HT-29 (cell line): ENCODE data around the gene TXK. TPM values are rescaled to one million over a fixed set of nuclear protein-coding genes. Genes with fewer than 3 reads are reported as not detected.

Experiments used
- DNase-seq: peaks from one replicate; pipeline ENCODE4 v3.0.0-alpha.2; 2015; ENCODE audit warnings: low spot score
- total RNA-seq: library from RNA; depleted of rRNA; stranded (reverse); fragments of >200 nt; shearing (Covaris generic); gene quantifications from 2 replicates; pipeline ENCODE4 v1.2.3, GENCODE V29; 2014

The TXK gene
- total RNA-seq, 1 experiment from 2014 or later, result 1.7 TPM

DNA sequence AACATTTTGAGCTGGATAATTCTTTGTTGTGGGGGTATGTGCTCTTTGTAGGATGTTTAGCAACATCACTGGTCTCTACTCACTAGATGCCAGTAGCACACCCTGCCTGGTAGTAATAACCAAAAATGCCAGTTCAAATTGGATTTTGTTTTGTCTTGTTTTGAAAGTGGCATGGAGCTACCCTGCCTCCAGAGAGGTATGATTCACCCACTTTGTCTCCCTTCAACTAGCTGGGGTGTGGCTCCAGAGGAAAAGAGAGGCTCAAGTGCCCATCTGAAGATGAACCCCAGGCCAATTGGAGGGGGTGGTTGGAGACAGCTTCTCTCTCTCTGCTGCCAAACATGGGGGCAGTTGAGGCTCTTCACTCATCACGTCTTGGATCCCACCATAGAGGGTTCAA lies 83.0 kb downstream of the TXK start:
- no peak for DNase-seq

DNA sequence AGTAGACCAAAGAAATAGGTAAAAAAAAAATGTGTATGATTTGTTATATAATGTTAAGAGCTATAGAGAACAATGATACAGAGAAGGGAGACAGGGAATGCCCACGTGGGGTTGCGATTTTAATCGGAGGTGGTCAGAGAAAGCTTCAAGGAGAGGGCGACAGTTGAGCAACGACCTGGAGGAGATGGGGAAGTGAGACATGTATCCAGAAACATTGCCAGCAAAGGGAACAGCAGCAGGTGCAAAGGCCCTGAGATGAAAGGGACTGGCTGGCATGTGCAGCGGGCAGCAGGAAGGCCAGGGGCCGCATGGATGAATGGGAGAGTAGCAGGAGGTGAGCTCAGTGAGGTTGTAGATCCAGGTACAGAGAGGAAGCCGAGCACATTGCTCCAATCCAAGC lies 84.6 kb downstream of the TXK start:
- DNase-seq, result no peak

DNA sequence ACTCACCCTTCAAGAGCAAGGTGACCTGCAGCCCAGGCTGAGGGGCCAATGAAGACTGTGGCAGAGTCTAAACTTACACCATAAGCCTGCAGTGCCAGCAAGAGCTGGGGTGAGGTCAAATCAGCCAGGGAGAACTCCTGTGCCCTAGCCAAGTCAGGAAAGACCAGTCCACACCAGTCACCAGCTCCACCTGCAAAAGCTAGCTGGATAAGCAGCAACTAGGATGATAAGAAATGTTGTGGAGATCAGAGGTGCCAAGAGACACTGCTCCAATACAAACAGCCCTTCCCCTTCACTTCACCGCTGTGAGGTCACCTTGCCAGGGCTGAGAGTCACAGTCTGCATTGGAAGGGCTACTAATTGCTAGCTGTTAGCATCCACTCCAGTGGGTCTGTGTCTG lies 86.2 kb downstream of the TXK start:
- peak; percentile 46 for DNase-seq

DNA sequence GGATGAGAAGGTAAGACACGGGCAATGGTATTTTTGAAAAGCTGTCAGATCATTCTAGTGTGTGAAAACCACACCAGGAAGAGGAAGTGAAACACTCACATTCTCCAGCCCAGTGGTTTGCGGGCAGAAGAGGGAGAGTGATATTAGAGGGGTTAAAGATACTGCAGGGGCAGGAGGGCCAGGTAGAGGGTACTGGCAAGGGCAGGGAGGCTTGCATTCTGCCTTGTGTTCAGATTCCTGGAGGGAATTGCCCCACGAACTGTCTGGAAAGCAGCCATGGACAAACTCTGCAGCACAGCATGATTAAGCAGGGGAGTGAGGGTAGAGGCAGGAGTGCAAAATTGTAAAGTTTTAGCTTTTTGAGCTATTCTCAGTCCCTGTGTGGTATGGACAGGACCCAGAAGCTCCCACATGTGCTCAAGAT lies 86.6 kb downstream of the TXK start:
- DNase-seq, result peak; percentile 39

DNA sequence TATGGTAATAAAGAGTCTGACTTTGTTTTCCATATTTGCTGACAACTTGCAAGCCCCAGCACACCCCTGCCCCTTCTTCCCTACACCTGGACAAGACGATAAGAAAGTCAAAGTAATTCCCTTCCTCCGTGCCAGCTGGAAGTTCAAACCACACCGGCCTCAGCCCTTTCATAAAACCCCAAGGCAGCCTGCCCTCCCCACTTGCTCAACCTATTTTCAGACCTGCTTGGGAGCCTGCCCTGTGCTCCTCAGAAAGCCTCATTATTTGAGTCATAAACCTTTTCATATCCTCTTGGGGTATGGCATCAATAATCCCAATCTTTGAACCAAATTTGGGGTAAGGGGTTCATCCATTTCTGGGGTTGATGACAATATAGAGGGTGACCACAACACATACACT lies 88.0 kb downstream of the TXK start:
- DNase-seq, result no peak

DNA sequence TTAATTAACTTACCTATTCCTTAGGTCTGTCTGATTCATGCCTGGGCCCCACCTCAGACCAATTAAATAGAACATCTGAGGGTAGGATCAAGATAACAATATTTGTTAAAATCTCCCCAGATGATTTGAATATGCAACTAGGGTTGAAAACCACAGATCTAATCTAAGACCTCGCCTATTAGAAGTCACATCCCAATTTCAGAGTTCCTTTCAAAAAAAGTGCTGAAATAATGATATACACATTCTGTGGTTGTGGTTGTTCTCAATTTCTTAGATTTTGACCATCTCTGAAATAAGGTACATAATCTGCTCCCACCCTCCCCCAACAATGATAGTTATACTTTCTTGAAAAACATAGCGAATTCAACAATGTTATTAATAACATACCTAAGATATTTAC lies 89.8 kb downstream of the TXK start:
- no peak for DNase-seq

DNA sequence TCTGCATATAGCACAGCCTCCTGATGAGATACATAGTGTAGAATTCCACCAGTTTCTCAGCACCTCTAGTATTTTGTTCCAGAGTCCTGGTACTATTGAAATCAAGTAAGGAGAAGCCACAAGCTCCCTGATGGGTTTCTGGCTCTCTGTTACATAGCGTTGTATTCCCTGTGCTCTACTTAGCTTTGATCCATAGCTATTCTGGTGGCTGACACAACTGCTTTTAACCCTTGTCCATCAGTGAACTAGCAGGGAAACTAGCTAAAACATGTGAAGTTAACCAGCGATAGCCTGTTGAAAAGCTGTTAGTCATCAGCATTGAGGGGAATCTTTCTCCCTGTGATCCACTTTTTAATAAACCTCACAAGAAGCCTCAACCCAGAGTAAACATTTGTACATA lies 90.5 kb downstream of the TXK start:
- no peak for DNase-seq

DNA sequence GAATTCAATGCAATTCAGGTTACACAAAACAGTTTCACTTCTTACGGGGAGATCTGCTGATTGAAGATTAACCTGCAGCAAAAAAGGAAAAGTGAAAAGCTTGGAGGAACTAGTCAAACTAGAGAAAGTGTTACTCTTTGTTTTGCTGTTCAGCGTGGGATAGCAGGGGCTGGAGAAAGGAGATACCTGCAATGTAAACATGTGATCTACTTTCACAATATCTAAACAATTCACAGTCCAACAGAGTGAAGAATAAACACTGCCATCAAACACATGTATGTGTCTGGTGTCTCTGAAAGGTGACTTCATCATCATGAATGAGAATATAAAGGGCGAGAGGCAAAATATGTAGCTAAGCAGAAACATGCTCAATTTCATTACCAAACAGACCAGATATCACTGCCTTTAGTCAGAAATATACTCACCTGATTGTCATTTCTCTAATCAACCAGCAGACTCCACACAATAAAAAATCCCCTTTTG lies 91.0 kb downstream of the TXK start:
- DNase-seq, result peak; percentile 41

DNA sequence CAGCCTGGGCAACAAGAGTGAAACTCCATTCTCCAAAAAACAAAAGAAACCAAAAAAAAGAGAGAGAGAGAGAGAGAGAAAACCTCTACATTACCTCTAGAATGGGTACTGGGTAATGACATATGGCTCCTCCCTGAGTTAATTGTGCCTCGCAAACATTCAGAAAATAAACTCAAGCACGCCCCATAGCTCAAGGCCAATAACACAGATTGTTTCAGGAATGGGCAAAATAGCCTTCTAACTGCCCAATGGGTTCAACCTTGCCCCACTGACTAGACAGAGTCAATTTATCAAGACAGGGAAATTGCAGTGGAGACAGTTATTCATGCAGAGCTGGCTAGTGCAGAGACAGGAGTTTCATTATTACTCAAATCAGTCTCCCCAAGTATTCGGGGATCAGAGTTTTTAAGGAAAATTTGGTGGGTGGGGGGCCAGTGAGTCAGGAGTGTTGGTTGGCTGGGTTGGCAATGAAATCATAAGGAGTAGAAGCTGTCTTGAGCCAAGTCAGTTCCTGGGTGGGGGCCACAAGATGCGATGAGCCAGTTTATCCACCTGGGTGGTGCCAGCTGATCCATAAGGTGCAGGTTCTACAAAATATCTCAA lies 92.4 kb downstream of the TXK start:
- DNase-seq, result no peak

DNA sequence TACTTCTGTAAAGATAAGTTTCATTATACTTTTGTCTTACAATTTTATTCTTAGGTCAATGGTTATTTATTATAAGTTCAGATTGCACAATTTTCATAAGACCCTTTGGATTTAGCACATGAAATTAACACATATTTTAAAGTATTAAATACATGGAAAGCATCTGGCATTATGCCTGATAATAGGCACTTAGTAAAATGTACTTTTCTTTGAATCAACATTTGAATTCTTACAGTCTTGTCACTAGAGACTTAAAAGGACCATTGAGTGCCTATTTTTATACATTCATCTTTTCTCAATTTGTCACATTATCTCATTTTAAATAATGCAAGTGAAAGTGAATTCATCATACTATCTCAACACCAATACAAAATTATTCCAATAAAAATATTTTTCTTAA lies 94.5 kb downstream of the TXK start:
- no peak for DNase-seq

DNA sequence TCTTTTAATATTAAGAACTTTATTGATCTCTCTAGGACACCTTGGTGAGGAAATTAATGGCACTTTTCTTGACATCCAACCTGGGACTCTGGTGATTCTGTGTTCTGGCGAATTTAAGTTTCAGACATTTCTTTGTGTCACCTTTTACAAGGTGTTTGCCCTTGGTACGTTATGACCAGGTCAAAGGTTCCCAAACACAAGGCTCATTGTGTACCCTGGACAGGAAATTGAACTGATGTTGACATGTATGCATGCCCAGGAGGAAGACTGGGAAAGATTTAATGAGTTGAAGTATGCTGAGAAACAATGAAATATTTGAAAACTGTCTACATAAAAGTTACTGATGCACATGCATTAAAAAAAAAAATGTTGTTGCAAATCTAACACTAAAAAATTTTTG lies 95.4 kb downstream of the TXK start:
- no peak for DNase-seq

DNA sequence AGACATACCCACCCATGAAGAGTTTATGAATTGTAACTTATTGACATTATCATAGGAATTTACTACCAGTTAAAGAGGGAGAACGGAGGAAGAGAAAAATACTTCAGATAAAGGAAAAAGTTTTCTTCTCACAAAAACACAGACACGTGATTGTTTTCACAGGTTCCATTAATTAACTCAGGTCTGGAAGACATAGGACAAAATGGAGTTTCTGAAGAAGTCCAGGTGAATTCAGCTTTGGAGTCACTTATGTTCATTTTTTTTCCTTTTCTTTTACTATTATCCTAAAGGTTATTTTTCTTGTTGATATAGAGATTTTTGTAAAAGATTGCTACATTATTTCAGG lies 97.0 kb downstream of the TXK start:
- no peak for DNase-seq

DNA sequence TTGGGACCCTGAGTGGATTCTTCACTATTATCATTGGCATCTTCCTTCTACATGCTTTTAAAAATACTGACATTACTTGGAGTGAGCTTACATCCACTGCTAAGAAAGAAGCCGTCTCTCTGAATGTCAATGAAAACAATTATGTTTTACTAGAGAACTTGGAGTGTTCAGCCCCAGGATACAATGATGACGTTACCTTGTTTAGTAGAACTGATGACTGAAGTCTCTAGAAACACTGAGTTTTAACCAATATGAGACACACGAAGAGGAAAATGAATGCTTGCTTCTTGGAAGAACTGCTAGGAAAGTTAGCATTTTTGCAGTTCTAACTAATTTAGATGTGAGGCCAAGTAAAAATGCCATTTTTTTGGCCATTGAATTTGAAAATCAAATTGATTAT lies 98.1 kb downstream of the TXK start:
- no peak for DNase-seq

DNA sequence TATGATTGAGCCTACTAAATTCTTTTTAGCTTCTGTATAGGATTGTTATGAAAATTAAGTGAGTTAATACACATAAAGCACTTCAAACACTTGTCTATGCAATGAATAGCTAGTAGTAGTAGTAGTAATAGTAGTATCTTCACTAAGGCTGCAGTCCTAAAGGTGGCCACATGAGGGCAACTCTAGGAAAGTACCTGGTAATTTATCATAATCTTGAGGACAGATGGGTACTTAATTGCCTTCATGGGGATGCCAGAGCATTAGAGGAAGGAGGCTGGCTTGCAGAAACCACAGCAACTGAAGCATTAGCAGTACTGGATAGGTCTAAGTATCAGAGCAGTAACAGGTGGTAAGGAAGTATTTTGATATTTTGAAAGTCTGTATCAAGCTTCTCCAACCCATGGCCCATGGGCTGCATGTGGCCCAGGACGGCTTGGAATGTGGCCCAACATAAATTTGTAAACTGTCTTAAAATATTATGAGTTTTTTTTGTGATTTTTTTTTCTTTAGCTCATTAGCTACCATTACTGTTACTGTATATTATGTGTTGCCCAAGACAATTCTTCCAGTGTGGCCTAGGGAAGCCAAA lies 100.1 kb downstream of the TXK start:
- peak; percentile 80 for DNase-seq

DNA sequence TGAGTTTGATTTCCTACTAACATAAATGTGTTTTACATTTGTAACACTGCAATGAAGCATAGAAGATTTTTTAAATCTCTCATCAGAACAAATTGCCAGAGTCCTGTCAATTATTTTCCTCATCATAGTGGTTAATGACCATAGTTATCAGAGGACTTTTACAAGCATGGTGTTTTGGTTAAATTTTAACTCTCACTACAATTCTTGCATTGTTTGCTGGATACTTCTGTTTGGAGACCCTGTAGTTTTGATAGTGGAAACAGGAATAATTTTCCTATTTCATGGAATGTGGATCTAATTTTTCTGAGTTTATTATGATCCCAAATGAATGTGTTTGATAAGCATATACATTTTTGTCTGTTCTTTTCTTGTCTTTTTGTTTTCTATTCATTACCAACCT lies 100.6 kb downstream of the TXK start:
- DNase-seq, result peak; percentile 54

DNA sequence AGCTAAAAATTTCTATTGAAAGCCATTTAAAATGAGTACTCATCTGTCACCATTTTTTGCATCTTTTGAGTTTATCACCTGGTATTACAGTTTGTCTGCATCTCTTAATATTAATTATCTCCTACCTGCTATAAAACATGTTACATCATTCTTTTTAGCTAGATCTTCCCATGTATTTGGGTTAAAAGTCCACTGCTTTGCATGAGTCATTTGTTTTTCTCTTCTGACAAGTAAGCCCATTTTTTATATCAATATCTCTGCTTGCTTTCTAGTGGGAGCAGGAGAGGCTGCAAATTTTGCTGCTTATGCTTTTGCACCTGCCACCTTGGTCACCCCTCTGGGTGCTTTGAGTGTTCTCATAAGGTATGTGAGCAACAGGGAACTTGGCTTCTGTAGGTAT lies 101.3 kb downstream of the TXK start:
- DNase-seq, result peak; percentile 55

DNA sequence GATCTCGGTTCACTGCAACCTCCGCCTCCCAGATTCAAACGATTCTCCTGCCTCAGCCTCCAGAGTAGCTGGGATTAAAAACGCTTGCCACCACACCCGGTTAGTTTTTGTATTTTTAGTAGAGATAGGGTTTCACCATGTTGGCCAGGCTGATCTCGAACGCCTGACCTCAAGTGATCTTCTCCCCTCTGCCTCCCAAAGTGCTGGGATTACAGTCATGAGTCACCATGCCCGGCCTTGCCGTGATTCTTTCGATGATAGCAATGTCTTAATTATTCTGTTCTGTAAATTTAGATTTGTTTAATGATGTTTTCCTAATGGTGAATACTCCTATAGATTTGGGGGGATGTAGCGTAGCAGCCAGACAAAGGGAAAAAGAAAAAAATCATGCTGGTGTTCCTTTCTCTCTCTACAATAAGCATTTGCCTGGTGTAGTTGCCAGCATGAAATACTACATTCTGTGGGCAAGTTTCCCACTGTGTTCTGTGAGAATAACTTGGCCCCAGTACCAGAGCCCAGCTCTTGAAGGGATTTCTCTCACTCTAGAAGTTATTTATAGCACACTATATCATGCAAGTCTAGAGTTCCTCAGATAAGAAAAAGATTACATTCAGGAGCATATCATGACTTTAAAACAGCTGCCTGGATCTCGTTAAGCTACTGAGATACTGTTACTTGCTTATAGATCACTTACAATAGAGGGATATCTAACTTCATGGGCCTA lies 102.1 kb downstream of the TXK start:
- DNase-seq, result peak; percentile 36

DNA sequence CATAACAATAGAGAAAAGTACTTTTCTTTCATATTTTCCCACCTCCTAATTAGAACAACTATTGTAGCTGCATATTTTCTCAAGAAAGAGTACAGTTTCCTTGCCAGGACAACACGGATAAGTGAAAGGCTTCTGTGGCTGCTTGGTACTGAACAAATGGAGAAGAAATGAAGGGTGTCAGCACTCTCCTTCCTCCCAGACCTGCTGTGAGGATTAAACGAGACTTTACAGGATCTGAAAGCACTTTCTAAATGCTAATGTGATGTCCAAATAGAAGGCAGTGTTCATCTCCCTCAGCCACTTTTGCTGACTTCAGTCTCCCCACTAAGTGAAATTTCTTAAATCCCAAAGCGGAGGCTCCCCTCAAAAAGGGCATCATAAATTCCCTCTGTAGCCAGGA lies 103.6 kb downstream of the TXK start:
- no peak for DNase-seq

DNA sequence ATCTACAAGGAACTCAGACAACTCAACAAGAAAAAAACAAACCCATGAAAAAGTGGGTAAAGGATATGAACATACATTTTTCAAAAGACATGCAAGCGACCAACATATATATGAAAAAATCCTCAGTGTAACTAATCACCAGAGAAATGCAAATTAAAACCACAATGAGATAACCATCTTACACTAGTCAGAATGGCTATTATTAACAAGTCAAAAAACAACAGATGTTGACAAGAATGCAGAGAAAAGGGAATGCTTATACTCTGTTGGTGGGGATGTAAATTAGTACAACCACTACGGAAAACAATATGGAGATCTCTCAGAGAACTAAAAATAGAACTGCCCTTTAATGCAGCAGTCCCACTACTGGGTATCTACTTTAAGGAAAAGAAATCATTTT lies 105.4 kb downstream of the TXK start:
- no peak for DNase-seq

DNA sequence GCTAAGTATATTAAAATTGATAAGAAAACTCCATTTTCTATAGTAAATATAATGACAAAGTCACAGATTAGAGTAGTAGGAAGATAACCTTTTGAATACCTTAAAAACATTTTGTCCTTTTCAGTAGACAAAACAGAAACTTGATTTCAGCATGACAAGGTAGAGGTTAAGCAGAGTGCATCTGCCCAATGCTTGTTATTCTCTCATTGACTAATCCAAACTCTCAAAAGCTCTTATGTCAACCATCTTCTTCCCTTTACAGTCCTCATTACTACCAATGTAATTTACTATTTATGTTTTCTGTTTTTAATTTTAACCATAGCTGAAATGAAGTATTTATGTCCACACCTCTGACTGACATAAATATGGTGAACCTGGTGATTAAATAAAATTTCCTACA lies 106.4 kb downstream of the TXK start:
- DNase-seq, result no peak

DNA sequence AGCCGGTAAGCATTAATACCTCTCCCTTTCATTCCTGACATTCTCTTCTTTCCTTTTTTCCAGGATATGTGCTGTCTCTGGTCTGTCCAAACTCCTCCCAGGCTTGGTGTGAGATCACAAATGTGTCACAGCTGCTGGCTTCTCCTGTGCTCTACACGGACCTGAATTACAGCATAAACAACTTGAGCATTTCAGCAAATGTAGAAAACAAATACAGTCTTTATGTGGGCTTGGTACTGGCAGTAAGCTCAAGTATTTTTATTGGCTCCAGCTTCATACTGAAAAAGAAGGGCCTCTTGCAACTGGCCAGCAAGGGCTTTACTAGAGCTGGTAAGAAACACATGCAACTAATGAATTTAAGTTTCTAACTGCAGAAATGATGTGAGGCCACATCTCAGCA lies 109.0 kb downstream of the TXK start:
- no peak for DNase-seq

DNA sequence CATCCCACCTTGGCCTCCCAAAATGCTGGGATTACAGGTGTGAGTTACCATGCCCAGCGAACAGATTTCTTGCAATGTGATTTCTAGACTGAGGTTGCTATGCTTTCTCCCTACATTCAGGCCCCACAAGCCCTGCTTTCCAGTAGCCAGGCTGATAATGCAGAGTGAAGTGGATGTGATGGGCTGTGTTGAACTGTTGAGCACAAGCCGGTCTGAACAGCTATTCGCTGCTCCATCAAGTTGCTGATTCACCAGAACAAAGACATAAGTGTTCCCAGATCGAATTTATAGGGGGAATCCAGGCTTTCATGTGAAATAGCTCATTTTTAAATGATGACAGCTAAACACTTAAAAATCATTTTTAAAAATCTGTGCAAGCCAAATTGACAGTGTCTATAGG lies 109.5 kb downstream of the TXK start:
- no peak for DNase-seq

DNA sequence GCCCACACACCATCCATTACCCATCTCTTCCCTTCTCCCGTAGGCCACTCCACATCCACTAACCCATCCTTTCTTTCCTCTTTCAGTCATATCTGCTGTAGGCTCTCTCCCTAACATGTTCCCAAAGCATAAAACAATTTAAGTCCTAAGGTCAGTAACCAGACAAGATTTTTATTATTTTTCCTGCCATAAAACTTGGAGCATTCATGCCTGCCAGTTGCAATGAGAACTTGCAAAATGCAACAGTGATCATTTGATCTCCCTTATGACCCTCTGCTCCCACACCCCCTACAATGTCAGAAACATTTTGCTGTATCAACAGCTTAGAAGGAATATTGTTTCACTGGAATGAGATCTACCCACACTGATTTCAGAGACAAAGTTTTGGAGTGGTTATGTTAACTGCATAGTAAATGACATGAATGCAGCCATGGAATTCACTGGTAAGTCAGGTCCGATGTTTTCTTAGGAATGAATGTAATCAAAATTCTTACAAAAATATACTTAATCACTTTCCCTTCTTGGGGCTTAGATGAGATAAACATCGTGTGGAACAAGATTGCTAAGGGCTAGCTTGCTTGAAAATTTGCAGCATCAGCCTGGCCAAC lies 111.8 kb downstream of the TXK start:
- no peak for DNase-seq
